ENCODE results near the gene HMG20B.

Gene HMG20B

DNA sequence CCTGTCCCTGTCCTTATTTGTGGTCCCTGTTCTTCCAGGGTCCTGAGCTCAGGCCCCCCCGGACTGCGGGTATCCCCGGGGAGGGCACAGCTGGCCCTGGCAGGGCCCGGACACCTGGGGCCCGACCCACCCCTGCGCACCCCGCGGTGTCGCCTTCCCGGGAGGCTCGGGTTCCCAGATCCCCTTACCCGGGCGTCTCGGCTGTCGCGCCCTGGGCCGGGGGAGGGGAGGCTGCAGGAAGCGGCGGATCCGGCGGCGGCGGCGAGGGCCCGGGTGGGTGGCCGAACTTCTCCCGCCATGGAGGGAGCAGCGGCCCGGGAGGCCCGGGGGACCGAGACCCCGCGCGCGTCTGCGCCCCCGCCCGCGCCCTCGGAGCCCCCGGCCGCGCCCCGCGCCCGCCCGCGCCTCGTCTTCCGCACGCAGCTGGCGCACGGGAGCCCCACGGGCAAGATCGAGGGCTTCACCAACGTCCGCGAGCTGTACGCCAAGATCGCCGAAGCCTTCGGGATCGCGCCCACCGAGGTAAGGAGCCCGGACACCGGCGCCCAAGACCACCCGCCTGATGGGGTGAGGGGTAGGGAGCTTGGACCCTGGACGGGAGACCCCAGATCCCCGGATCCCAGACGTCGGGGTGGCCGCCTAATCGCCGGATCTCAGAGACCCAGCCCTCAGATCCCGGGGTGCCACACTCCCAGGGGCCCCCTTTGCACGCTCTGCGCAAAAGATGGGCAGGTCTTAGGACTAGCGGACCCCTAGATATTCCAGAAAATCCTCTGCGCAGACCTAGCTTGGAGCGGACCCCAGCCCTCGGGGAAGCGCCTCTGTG, 12.8 kb downstream of the HMG20B start, which contains the start of gene GIPC3:
Gene GIPC3, plus strand, starts transcription at position 178 of the 826 bp plus-strand sequence. Its CDS starts 120 bp downstream, at position 298.
- no peak for DNase-seq

DNA sequence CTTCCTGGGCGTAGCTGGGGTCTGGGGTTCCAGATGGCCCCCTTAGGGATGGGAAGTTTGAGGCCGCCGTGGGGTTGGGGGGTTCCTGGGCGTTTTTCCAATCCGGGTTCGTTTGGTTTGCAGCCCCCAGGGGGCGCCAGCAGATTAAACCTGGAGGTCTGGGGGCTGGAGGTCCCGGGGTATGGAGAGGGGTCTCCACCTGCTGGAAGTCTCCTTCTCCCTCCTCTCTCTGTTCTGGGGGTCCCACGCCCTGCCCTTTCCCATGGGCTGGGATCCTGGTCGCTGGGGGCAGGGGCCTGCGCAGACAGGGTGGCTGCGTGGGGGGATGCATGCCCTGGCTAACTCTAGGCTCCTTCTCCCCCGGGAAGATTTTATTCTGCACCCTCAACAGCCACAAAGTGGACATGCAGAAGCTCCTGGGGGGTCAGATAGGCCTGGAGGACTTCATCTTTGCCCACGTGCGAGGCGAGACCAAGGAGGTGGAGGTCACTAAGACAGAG, 13.4 kb downstream of the HMG20B start:
- no peak for DNase-seq

DNA sequence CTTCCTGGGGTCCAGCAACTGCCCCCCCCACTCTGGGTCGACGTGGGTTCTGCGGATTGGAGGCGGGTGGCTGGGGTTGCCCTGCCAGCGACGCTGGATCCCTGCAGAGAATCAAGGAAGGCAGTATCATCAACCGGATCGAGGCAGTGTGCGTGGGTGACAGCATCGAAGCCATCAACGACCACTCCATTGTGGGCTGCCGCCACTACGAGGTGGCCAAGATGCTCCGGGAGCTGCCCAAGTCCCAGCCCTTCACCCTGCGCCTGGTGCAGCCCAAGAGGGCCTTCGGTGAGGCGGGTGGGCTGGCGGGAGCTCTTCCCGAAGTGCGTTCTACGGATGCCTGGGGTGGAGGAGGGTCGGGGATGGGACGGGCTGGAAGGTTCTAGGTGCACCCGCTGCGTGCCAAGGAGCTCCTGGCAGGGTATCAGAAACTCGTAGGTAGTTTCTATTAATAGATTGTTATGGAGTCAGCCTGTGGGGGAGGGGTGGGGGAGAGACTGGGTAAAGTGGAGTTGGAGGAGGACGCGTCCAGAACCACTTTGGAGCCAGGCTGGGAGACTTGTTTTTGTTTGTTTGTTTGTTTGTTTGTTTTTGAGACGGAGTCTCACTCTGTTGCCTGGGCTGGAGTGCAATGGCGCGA, 14.1 kb downstream of the HMG20B start:
- no peak for DNase-seq

DNA sequence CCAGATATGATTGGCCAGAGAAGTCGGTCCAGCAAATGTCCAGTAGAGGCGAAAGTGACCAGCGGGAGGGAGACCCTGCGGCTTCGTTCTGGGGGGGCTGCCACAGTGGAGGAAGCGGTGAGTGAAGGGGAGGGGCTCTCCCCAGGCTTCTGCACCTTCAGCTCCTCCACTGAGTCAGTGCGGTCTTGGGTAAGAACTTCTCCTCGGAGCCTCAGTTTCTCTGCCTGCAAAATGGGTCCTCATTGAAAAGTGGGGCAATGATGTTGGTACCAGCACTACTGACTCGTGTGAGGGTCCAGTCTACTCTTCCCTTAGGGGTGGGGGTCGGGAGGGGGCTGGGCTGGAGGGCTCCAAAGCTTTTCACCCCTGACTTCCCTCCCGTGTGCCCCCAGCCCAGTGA, 16.7 kb downstream of the HMG20B start:
- DNase-seq: no peak

DNA sequence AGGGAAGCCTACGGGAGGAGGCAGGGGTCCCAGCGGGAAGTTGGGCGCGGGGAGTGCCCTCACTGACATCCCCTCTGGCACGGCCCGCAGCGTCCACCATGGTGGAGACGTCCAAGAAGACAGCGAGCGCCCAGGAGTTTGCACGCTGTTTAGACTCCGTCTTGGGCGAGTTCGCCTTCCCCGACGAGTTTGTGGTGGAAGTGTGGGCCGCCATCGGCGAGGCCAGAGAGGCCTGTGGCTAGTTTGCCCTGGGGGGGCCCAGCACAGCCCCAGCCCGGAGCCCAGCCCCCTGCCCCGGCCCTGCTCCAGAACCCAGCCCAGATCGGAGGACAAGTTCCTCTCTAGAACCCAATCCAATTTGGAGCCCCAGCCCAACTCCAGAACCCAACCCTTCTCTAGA, 17.2 kb downstream of the HMG20B start:
- no peak for DNase-seq

GRCh38 chr19:3590991-3591659, 18.4 kb downstream of the HMG20B start:
- DNase-seq: no peak

DNA sequence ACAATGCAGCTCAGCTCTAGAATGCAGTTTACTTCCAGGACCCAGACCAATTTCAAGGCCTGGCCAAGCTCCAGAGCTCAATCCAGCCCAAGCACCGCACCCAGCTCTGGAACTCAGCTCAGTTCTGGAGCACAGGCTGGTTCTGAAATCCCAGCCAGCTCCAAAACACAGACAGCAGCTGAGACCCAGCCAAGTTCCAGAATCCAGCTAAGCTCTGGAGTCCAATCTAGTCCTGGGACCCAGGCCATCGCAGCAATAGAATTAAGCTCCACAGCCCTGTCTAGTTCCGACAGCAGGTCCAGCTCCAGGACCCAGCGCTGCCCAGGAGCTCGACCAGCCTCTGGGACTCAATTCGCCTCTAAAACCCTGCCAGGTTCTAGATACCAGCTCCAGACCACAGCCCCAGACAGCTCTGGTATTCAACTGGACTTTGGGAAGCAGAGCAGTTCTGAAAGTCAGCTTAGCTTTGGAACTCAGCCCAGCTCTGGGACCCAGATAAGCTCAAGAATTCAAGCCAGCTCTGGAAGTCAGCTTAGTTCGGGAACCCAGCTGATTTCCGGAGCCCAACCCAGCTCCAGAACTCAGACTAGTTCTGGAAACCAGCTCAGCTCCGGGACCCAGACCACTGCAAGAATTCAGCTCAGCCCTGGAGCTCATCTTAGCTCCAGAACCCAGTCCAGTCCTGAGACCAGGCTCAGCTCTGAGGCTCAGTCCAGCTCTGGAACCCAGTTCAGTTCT, 19.3 kb downstream of the HMG20B start:
- no peak for DNase-seq

DNA sequence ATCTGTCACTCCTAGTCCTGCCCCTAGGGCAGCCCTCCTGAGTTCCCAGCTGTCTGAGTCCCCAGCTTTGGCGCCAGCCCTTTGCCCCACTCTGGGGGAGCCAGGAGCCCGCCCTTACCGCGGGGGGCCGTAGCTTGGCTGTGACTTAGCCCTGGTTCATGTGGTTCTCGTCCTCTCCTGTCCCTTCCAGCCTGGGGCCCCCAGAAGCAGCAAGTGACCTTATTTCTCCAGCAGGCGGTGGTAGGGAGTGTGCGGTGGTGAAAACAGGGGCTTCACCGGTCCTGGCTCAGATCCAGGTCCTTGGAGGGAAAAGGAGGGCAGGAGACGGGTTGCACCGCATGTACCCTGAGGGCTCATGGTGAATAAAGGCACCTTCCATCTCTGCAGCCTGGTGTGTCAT, 20.4 kb downstream of the HMG20B start:
- no peak for DNase-seq

DNA sequence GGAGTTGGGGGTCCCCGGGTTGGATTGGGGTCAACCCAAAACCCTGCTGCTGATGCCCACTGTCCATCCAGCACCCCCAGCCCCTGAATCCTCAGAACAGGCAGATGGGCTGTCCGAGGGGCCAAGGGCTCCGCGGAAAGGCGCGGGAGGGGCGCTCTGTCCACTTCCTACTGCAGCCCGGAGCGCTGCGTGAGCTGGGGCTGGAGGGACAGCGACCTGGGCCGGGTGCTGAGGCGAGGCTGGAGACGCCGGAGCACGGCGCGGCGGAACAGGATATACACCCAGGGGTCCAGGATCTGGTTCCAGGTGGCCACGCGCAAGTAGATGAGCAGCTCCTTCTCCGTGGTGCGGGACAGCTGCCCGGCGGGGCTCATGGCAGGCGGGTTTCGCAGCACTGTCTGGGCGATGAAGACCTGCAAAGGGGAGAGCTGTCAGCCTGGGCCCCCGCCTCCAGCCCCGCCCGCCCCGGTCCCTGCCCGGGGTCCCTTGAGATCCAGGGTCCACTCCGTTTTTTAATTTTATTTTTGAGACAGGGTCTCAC, 22.8 kb downstream of the HMG20B start:
- DNase-seq: no peak

GRCh38 chr19:3599776-3600187, 27.0 kb downstream of the HMG20B start:
- DNase-seq: no peak

DNA sequence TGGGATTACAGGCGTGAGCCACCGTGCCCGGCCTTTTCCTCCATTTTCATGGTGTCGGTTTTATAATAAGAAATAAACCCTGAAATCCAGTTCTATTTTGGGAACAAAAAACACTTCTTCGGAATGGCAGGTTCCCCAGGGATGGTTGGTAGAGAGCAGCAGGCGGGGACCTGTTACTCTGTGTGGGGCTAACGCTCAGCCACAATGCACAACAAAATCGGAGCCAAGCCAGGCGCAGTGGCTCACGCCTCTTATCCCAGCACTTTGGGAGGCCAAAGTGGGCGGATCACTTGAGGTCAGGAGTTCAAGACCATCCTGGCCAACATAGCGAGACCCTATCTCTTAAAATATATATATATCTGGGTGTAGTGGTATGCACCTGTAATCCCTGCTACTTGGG, 28.3 kb downstream of the HMG20B start:
- no peak for DNase-seq

DNA sequence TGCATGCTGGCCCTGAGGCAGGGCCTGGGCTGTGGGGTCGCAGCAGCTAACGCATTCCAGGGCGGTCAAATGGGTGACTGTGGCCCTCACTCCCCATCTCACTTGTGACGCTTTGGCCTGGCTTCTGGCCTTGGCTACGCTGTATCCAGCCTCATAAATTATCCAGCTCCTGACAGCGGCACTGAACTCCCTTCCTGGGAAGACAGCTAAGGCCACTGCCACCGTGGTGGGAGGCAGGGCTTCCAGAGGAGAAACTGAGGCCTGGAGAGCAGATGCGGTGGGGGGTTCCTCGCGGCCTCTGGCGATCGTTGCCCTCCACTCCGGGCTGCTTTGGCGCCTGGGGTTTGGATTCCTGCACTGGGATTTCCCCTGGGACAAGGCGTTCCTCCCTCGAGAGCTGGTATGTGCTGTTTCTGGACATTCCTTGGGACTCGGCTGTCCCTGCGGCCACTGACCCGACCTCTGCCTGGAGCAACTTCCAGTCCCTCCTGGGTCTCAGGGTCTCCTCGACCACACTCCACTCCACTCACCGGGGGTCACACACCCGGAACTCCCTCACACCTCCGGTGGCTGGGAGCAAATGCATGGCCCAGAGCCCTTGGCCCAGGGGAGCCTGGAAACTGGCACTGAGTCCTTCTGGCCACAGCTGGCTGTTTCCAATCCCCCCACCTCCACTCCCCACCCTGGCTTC, 30.5 kb downstream of the HMG20B start:
- DNase-seq: no peak

GRCh38 chr19:3604227-3604986, 31.7 kb downstream of the HMG20B start:
- DNase-seq: no peak

- no peak for DNase-seq
Measured at GRCh38 chr19:3604987-3605343, 32.2 kb downstream of the HMG20B start.

- no peak for DNase-seq
Measured at GRCh38 chr19:3605361-3605760, 32.6 kb downstream of the HMG20B start.

GRCh38 chr19:3605770-3606169, 33.0 kb downstream of the HMG20B start:
- DNase-seq: no peak

GRCh38 chr19:3606174-3606689, 33.5 kb downstream of the HMG20B start:
- no peak for DNase-seq

DNA sequence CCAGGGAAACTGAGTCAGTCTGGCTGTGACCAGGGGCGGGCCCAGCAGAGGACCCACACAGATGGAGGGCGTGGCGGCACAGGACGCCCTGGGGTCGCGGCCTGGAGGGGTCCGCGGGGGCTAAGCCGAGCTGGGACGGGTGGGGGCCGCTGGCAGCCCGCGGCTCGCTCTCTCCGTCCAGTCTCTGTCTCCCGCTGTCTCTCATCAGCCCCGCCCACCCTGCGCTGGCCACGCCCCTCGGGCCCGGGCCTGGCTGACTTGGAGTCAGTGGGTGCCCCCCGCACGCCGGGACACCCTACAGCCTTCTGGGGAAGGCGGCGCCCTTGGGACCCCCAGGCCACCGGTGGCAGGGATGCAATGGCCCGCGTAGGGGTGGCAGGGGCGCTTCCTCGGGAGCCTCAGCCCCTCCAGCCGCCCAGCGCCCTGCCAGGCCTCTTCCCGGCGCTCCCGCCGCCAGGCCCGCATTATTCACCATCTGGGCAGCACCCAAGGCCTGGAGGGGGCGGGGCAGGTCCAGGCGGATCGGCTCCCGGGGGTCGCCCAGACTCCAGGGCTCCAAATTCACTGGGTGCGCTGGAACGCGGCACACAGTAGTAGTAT, 34.0 kb downstream of the HMG20B start, which contains the start of gene TBXA2R:
Gene TBXA2R, minus strand, starts transcription at position 186 of the 600 bp plus-strand sequence. CDS start 6,241 bp downstream, outside the sequence.
- peak; percentile 30 to 42 for DNase-seq

- DNase-seq: no peak
Measured at GRCh38 chr19:3607303-3608078, 34.7 kb downstream of the HMG20B start.

Measured in SHP77 (cell line).